ENCODE results near the gene GUCD1.

DNA sequence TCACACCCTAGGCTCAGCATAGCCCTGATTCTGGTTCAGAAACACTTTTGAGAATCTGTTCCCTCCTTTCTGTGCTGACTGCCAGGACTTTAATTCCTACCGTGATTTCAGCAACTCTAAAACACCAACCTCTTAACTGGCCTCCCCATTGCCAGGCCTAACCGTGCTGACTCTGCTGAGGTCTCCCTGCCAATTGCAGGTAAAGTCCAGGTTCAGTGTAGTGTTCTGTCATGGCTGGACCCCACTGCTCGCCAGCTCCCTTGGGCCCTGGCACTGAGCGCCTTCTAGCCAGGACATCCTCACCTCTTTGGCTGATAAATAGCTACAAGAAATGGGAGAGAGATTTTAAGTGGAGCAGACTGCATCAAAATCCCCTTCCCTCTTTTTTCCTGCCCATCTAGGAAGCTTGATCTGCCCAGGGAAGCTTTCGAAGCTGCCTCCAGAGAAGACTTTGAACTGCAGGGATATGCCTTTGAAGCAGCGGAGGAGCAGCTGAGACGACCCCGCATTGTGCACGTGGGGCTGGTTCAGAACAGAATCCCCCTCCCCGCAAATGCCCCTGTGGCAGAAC is 55.1 kb downstream of the GUCD1 start:
- TF ChIP-seq OSR2 (tag by site-specific recombination; IDR thresholded peaks at IDR 0.05) (no peak), ZNF311 (tag by site-specific recombination; IDR thresholded peaks at IDR 0.05; ENCODE audit: borderline replicate concordance) (no peak)
- TF ChIP-seq, protein P1, sequence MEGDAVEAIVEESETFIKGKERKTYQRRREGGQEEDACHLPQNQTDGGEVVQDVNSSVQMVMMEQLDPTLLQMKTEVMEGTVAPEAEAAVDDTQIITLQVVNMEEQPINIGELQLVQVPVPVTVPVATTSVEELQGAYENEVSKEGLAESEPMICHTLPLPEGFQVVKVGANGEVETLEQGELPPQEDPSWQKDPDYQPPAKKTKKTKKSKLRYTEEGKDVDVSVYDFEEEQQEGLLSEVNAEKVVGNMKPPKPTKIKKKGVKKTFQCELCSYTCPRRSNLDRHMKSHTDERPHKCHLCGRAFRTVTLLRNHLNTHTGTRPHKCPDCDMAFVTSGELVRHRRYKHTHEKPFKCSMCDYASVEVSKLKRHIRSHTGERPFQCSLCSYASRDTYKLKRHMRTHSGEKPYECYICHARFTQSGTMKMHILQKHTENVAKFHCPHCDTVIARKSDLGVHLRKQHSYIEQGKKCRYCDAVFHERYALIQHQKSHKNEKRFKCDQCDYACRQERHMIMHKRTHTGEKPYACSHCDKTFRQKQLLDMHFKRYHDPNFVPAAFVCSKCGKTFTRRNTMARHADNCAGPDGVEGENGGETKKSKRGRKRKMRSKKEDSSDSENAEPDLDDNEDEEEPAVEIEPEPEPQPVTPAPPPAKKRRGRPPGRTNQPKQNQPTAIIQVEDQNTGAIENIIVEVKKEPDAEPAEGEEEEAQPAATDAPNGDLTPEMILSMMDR (tag by site-specific recombination; IDR thresholded peaks at IDR 0.05), result no peak
